Smooth muscle cell (in vitro differentiated cells): ENCODE data around the gene ABHD16B. TPM values are rescaled to one million over a fixed set of nuclear protein-coding genes. Genes with fewer than 3 reads are reported as not detected.
A peak's percentile ranks its signal among the peaks of the same experiment; 100 is the strongest.

ENCODE experiments used
- DNase-seq: peaks from one replicate; lab custom pipeline; 2025; ENCODE audit not compliant: unreplicated experiment; lab: John Stamatoyannopoulos, UW
- H2AFZ ChIP-seq: fragments of 200-600 bp; sonication (generic); 2 replicates; pipeline ENCODE4 v1.6.0; 2016; ENCODE audit warnings: antibody characterized with exemption, low read depth, mild to moderate bottlenecking
- H3F3A ChIP-seq: fragments of 200-600 bp; sonication (generic); 2 replicates; pipeline ENCODE4 v1.6.0; 2017; ENCODE audit warnings: antibody characterized with exemption, low read depth
- H3K27ac ChIP-seq: fragments of 200-600 bp; sonication (generic); 2 replicates; pipeline ENCODE4 v1.5.1; 2016; ENCODE audit warnings: low read depth, mild to moderate bottlenecking
- H3K27me3 ChIP-seq: fragments of 200-600 bp; sonication (generic); 2 replicates; pipeline ENCODE4 v1.6.1; 2016; ENCODE audit warnings: low read depth, mild to moderate bottlenecking
- H3K36me3 ChIP-seq: fragments of 200-600 bp; sonication (generic); 2 replicates; pipeline ENCODE4 v1.5.1; 2016; ENCODE audit warnings: low read depth
- H3K4me1 ChIP-seq: fragments of 200-600 bp; sonication (generic); 2 replicates; pipeline ENCODE4 v1.5.1; 2016; ENCODE audit warnings: low read depth
- H3K4me2 ChIP-seq: fragments of 200-600 bp; sonication (generic); 2 replicates; pipeline ENCODE4 v1.6.0; 2016; ENCODE audit warnings: mild to moderate bottlenecking
- H3K4me3 ChIP-seq: fragments of 200-600 bp; sonication (generic); 2 replicates; pipeline ENCODE4 v1.5.1; 2016; ENCODE audit warnings: mild to moderate bottlenecking
- H3K79me2 ChIP-seq: fragments of 200-600 bp; sonication (generic); 2 replicates; pipeline ENCODE4 v1.6.0; 2016; ENCODE audit warnings: low read depth, mild to moderate bottlenecking
- H3K9ac ChIP-seq: fragments of 200-600 bp; sonication (generic); 2 replicates; pipeline ENCODE4 v1.6.0; 2016; ENCODE audit warnings: low read depth
- H3K9me3 ChIP-seq: fragments of 200-600 bp; sonication (generic); replicated peaks from 2 replicates; pipeline ENCODE4 v1.5.1; 2016; ENCODE audit warnings: low read depth
- H4K20me1 ChIP-seq: fragments of 200-600 bp; sonication (generic); 2 replicates; pipeline ENCODE4 v1.6.0; 2016; ENCODE audit warnings: low read depth
- WGBS: methylation state at CpG from one replicate; pipeline ENCODE4 v1.1.7; 2016; ENCODE audit warnings: low lambda C conversion rate; 5-methylcytosine and 5-hydroxymethylcytosine counted together
- polyA plus RNA-seq: library from polyadenylated mRNA; unstranded; fragments of >200 nt; fragmentation: Nextera tagmentation; extraction: Ambion mirVana; gene quantifications from 2 replicates; pipeline ENCODE4 v1.2.1, GENCODE V29; 2016
- total RNA-seq: library from RNA; depleted of rRNA; stranded (reverse); fragments of >200 nt; gene quantifications from 2 replicates; pipeline ENCODE4 v1.2.3, GENCODE V29; 2014
- TF ChIP-seq, protein P1 (sequence below): fragments of 200-600 bp; sonication (generic); IDR thresholded peaks from 2 replicates; pipeline ENCODE4 v1.5.1; 2017; ENCODE audit warnings: borderline replicate concordance, mild to moderate bottlenecking, antibody characterized with exemption; ENCODE audit not compliant: insufficient read depth, poor library complexity, severe bottlenecking

ABHD16B gene
- total and polyA plus RNA-seq, 2 experiments from 2014 or later, result 0.31 TPM; not detected in 1

- no peak overlapping the region for H3K27ac ChIP-seq
- H3K79me2 ChIP-seq, result no peaks in the 10 kb centered on the region
- H3K9ac ChIP-seq, result no peak overlapping the region
- H3K4me1 ChIP-seq, result peaks cover 13% of the 10 kb centered on the region
- H3K4me3 ChIP-seq, result no peak overlapping the region
- no peaks in the 10 kb centered on the region for H3F3A ChIP-seq
- DNase-seq, result peak; percentile 56
- H3K4me2 ChIP-seq, result peak overlapping the region; percentile 79
- no peak overlapping the region for H2AFZ ChIP-seq
- H4K20me1 ChIP-seq, result no peaks in the 10 kb centered on the region
- TF ChIP-seq, protein P1, sequence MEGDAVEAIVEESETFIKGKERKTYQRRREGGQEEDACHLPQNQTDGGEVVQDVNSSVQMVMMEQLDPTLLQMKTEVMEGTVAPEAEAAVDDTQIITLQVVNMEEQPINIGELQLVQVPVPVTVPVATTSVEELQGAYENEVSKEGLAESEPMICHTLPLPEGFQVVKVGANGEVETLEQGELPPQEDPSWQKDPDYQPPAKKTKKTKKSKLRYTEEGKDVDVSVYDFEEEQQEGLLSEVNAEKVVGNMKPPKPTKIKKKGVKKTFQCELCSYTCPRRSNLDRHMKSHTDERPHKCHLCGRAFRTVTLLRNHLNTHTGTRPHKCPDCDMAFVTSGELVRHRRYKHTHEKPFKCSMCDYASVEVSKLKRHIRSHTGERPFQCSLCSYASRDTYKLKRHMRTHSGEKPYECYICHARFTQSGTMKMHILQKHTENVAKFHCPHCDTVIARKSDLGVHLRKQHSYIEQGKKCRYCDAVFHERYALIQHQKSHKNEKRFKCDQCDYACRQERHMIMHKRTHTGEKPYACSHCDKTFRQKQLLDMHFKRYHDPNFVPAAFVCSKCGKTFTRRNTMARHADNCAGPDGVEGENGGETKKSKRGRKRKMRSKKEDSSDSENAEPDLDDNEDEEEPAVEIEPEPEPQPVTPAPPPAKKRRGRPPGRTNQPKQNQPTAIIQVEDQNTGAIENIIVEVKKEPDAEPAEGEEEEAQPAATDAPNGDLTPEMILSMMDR, result no peak
- no peaks in the 10 kb centered on the region for H3K27me3 ChIP-seq
- H3K36me3 ChIP-seq, result no peaks in the 10 kb centered on the region
- no peaks in the 10 kb centered on the region for H3K9me3 ChIP-seq
- WGBS, result 28% methylated on average over 17 of the region's 21 CpGs
Measured at GRCh38 chr20:63835021-63835858, 26.1 kb upstream of the ABHD16B start.

- no peak overlapping the region for H2AFZ ChIP-seq
- no peaks in the 10 kb centered on the region for H3K36me3 ChIP-seq
- TF ChIP-seq, protein P1, result no peak
- WGBS, result 92% methylated on average over 20 of the region's 27 CpGs
- no peaks in the 10 kb centered on the region for H3K79me2 ChIP-seq
- H3F3A ChIP-seq, result no peaks in the 10 kb centered on the region
- peaks cover 13% of the 10 kb centered on the region for H3K4me1 ChIP-seq
- no peak overlapping the region for H3K4me2 ChIP-seq
- H4K20me1 ChIP-seq, result no peaks in the 10 kb centered on the region
- H3K9ac ChIP-seq, result no peak overlapping the region
- H3K27me3 ChIP-seq, result no peaks in the 10 kb centered on the region
- no peak overlapping the region for H3K4me3 ChIP-seq
- H3K27ac ChIP-seq, result no peak overlapping the region
- no peaks in the 10 kb centered on the region for H3K9me3 ChIP-seq
- DNase-seq, result no peak
Measured at GRCh38 chr20:63836458-63837344, 24.6 kb upstream of the ABHD16B start.

GRCh38 chr20:63837479-63837878 lies 23.8 kb upstream of the ABHD16B start:
- Histone ChIP-seq H3K36me3 (no peaks in the 10 kb centered on the region), H3K9ac (no peak overlapping the region), H3F3A (no peaks in the 10 kb centered on the region), H3K27me3 (no peaks in the 10 kb centered on the region), H3K79me2 (no peaks in the 10 kb centered on the region), H3K4me1 (peaks cover 13% of the 10 kb centered on the region), H3K27ac (no peak overlapping the region), H3K4me3 (no peak overlapping the region), H4K20me1 (no peaks in the 10 kb centered on the region), H3K4me2 (no peak overlapping the region), H2AFZ (no peak overlapping the region), H3K9me3 (no peaks in the 10 kb centered on the region)
- TF ChIP-seq, protein P1, result no peak
- WGBS, result 80% methylated on average over 8 of the region's 8 CpGs
- DNase-seq, result no peak
